ENCODE data around the gene GPR137B.

Gene GPR137B

GRCh38 chr1:236253119-236253518, 110.8 kb downstream of the GPR137B start:
- DNase-seq (ENCODE audit: low spot score) (no peak), FAIRE-seq (no peak)

- DNase-seq (ENCODE audit: low spot score) (no peak), FAIRE-seq (no peak)
Measured at GRCh38 chr1:236253918-236254637, 111.7 kb downstream of the GPR137B start.

- FAIRE-seq (no peak), DNase-seq (ENCODE audit: low spot score) (no peak)
Measured at GRCh38 chr1:236257216-236257615, 114.9 kb downstream of the GPR137B start.

GRCh38 chr1:236258114-236258622, 115.8 kb downstream of the GPR137B start:
- FAIRE-seq (no peak), DNase-seq (ENCODE audit: low spot score) (no peak)
